Gastrocnemius medialis (tissue), 4 donors: ENCODE results near the gene CACNA1A. TPM values are rescaled to one million over a fixed set of nuclear protein-coding genes. Genes with fewer than 3 reads are reported as not detected.

Experiments used
- ATAC-seq, 2 donors: fragments of 150-250 bp; one replicate each; pipeline ENCODE4 v1.9.1; 2016
- DNase-seq, 2 donors: peaks; one replicate each; pipeline ENCODE4 v3.0.0-alpha.2; 2019
- H3K27ac ChIP-seq, 4 donors: fragments of 200-600 bp; sonication (generic); 1 replicate in 1 of 4; 2 replicates in 3 of 4; pipeline ENCODE4 v1.5.1; 2016 to 2018; ENCODE audit warnings: mild to moderate bottlenecking in 2 of 4, moderate library complexity in 1 of 4
- H3K27me3 ChIP-seq, 3 donors: fragments of 200-600 bp; sonication (generic) in 2 of 3; 1 replicate in 1 of 3; 2 replicates in 2 of 3; pipeline versions ENCODE4 v1.5.1 to v1.6.0; 2016 to 2019; ENCODE audit warnings: mild to moderate bottlenecking in 1 of 3, moderate library complexity in 1 of 3
- H3K36me3 ChIP-seq, 2 donors: fragments of 200-600 bp; sonication (generic) in 1 of 2; one replicate each; pipeline ENCODE4 v1.5.1; 2017 to 2018
- H3K4me1 ChIP-seq, 2 donors: fragments of 200-600 bp; sonication (generic) in 1 of 2; one replicate each; pipeline ENCODE4 v1.5.1; 2016 to 2017; ENCODE audit warnings: mild to moderate bottlenecking in 2 of 2
- H3K4me3 ChIP-seq, 4 donors: fragments of 200-600 bp; sonication (generic) in 3 of 4; 1 replicate in 1 of 4; 2 replicates in 3 of 4; pipeline ENCODE4 v1.5.1; 2016 to 2019; ENCODE audit warnings: mild to moderate bottlenecking in 2 of 4
- H3K9me3 ChIP-seq, 3 donors: fragments of 200-600 bp; sonication (generic) in 2 of 3; 1 replicate in 1 of 3; 2 replicates in 2 of 3; pipeline ENCODE4 v1.5.1; 2016 to 2019
- POLR2A ChIP-seq, 2 donors: fragments of 450-650 bp; IDR thresholded peaks; one replicate each; pipeline ENCODE4 v1.6.1; 2017; ENCODE audit warnings: antibody characterized with exemption in 2 of 2, mild to moderate bottlenecking in 2 of 2, moderate library complexity in 2 of 2
- in situ Hi-C, 4 donors: fragments of 200-750 bp; cut with MboI; loops; one replicate each; pipeline versions ENCODE4 v1.15.0 to v1.8.0; 2017; ENCODE audit warnings: low sequenced_read_pairs in 4 of 4
- intact Hi-C: fragments of 100-400 bp; cut with DNase I; formaldehyde crosslinking; loops from one replicate; pipeline ENCODE4 v1.15.1; 2023; ENCODE audit warnings: low total_unique reads
- total RNA-seq, 4 donors: library from RNA; depleted of rRNA; stranded (reverse); fragments of >200 nt; gene quantifications; one replicate each; pipeline versions ENCODE4 v1.1.0 to v1.2.3, GENCODE V29; 2016
- TF ChIP-seq, protein P1 (sequence below), 5 experiments: fragments of 450-650 bp in 3 of 5; fragments of 200-600 bp in 2 of 5; sonication (generic) in 2 of 5; IDR thresholded peaks in 4 of 5; conservative IDR thresholded peaks in 1 of 5; 1 replicate in 4 of 5; 2 replicates in 1 of 5; pipeline ENCODE4 v1.5.1; 2016 to 2019; ENCODE audit warnings: antibody characterized with exemption in 5 of 5, mild to moderate bottlenecking in 3 of 5, moderate library complexity in 3 of 5

CACNA1A gene
- total RNA-seq, 4 donors from 2014 or later, result 0.15 to 0.51 (median 0.33) TPM; not detected in 1

DNA sequence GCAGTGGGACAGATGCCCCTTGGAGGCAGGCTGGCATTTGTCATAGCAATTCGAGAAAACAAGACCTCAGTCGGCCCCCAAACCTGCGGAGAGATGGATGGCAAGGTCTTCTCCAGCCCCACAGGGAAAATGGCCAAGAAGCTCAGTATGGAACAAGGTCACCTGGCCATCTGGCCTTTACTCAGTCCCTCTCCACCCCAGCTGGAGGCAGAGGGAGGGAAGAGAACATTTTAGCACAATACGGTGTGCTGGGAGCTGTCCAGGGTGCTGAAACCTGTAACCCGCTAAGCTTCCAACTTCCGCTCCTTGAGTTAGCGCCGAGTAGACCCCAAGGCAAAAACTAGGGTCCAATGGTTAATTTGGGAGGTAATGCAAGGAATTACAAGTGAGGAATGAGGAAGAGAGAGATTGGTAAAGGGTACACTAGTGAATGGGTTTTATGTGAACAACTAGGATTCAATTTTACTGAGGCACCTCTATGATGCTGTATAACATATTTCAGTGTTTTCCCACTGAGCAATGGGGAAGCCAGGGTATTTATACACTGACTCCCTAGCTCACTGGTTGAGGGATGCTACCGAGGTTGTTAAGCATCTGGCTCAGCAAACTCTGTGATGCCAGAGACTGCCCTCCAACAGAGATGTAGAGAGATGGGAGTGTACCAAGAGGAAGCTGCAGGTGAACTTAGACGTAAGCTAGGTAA lies 64.3 kb downstream of the CACNA1A start:
- no peak for DNase-seq
- Histone ChIP-seq H3K36me3 (no peaks in the 10 kb centered on the region), H3K27me3 (no peaks in the 10 kb centered on the region), H3K27ac (no peak overlapping the region), H3K4me1 (no peaks in the 10 kb centered on the region), H3K4me3 (no peak overlapping the region), H3K9me3 (no peaks in the 10 kb centered on the region)
- no peak for ATAC-seq
- no peak for TF ChIP-seq POLR2A (IDR thresholded peaks at IDR 0.05)
- TF ChIP-seq, protein P1, sequence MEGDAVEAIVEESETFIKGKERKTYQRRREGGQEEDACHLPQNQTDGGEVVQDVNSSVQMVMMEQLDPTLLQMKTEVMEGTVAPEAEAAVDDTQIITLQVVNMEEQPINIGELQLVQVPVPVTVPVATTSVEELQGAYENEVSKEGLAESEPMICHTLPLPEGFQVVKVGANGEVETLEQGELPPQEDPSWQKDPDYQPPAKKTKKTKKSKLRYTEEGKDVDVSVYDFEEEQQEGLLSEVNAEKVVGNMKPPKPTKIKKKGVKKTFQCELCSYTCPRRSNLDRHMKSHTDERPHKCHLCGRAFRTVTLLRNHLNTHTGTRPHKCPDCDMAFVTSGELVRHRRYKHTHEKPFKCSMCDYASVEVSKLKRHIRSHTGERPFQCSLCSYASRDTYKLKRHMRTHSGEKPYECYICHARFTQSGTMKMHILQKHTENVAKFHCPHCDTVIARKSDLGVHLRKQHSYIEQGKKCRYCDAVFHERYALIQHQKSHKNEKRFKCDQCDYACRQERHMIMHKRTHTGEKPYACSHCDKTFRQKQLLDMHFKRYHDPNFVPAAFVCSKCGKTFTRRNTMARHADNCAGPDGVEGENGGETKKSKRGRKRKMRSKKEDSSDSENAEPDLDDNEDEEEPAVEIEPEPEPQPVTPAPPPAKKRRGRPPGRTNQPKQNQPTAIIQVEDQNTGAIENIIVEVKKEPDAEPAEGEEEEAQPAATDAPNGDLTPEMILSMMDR (IDR thresholded peaks at IDR 0.05 in 4 of 5, conservative IDR thresholded peaks at IDR 0.05 in 1 of 5), result no peak
- intact Hi-C loops (no loop called here), in situ Hi-C loops (no loop called here)

DNA sequence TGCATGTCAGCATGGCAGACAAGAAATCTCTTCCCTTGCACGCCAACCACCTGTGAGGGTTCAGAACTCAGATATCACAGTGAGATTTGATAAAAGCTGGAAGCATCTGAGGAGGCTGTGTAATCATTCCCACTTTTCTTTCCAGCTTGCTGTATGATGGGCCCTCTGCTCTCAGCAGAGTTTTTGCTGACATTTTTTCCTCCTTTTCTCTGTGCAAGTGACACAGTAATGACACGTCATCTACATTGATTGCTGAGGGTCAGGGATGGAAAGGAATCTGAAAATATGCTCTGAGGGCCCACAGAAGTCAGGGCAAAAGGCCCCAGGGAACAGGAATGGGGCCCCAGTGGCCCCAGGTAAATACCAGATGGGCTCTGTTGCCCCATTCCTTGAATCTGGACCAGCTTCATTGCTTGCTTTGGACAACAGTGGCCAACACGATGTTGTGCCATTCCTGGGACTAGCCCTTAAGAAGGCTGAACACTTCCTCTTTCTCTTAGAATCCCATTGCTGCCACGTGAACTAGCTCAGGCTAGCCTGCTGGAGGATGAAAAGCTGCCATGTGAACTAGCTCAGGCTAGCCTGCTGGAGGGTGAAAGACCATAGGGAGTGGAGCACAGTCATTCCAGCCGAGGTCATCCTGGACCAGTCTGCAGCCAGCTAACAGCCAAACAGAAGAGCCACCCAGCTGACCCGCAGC lies 68.2 kb downstream of the CACNA1A start:
- H3K4me3 ChIP-seq, result no peak overlapping the region
- no peaks in the 10 kb centered on the region for H3K4me1 ChIP-seq
- TF ChIP-seq, protein P1 (IDR thresholded peaks at IDR 0.05 in 4 of 5, conservative IDR thresholded peaks at IDR 0.05 in 1 of 5), result no peak
- TF ChIP-seq POLR2A (IDR thresholded peaks at IDR 0.05), result no peak
- H3K27me3 ChIP-seq, result no peaks in the 10 kb centered on the region
- DNase-seq (no peak), ATAC-seq (no peak)
- intact Hi-C loops (no loop called here), in situ Hi-C loops (no loop called here)
- no peaks in the 10 kb centered on the region for H3K36me3 ChIP-seq
- no peak overlapping the region for H3K27ac ChIP-seq
- no peaks in the 10 kb centered on the region for H3K9me3 ChIP-seq

DNA sequence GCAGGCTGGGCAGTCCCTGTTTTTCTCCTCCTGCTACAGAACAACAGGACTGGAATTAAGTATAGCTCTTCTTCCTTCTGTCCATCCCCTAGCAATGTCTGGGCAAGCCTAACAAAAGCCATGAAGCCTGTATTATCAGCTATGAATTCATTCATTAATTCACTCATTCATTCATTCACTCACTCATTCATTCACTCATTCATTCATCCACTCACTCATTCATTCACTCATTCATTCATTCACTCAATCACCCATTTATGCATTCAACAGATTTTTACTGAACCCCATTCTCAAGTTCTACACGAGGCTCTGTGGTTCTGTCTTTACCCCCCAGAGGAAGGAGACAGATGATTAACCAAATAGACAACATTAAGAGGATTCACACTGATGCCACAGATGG lies 69.9 kb downstream of the CACNA1A start:
- ATAC-seq, result no peak
- DNase-seq, result no peak
- Histone ChIP-seq H3K4me3 (no peak overlapping the region), H3K36me3 (no peaks in the 10 kb centered on the region), H3K27me3 (no peaks in the 10 kb centered on the region), H3K9me3 (no peaks in the 10 kb centered on the region), H3K4me1 (no peaks in the 10 kb centered on the region), H3K27ac (no peak overlapping the region)
- in situ Hi-C loops, result no loop called here
- no peak for TF ChIP-seq POLR2A (IDR thresholded peaks at IDR 0.05)
- TF ChIP-seq, protein P1 (IDR thresholded peaks at IDR 0.05 in 4 of 5, conservative IDR thresholded peaks at IDR 0.05 in 1 of 5), result no peak
- intact Hi-C loops, result no loop called here

DNA sequence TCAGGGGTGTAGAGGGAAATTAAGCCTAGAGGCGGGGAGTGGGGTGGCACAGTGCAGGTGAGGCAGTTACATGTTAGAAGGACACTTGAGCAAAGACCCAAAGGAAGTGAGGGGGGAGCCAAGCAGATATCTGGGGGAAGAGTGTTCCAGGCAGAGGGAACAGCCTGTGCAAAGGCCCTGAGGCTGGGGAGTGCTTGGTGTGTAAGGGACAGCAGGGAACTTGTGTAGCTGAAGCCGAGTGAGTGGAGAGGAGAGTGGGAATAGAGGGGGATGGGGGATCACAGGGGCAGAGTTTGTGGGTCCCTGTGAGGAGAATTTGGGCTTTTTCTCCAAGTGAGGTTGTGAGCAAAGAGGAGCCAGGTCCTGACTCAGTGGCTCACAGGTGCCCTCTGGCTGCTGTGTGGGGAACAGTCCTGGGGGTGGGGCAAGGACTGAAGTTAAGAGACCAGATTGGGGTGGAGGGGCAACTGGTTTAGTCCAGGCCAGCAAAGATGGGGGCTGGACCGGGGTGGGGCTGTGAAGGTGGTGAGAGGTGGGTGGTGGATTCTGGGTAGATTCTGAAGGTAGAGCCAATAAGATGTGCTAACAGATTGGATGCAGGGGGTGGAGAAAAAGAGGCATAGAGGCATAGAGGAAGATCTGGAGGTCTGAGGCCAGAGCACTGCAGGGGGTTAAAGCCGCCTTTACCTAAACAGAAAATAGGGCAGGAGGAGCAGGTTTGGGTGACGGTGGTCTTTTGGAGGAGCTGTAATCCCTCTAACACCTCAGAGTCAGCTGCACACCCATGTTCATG lies 75.3 kb downstream of the CACNA1A start:
- Histone ChIP-seq H3K27me3 (no peaks in the 10 kb centered on the region), H3K4me3 (no peak overlapping the region), H3K9me3 (peaks cover 0 to 4% (median 0%) of the 10 kb centered on the region in 3 donors), H3K4me1 (no peaks in the 10 kb centered on the region), H3K27ac (no peak overlapping the region), H3K36me3 (no peaks in the 10 kb centered on the region)
- intact Hi-C loops (no loop called here), in situ Hi-C loops (no loop called here)
- DNase-seq (no peak), ATAC-seq (no peak)
- TF ChIP-seq, protein P1 (IDR thresholded peaks at IDR 0.05 in 4 of 5, conservative IDR thresholded peaks at IDR 0.05 in 1 of 5), result peak in 3 of 5 experiments; percentile 29 to 49 (median 39)
- TF ChIP-seq POLR2A (IDR thresholded peaks at IDR 0.05), result no peak
